Colon (tissue), 2 donors: Measurements from ENCODE around the gene AOAH.

ENCODE experiments used
- FAIRE-seq: peaks from 2 replicates; lab custom pipeline; 2012; peaks lifted over from hg19 to GRCh38; lab: Jason Lieb, UNC
- donor health status: control.
- donor health status: control.

AOAH gene

GRCh38 chr7:36690514-36691187 lies 33.6 kb downstream of the AOAH start:
- FAIRE-seq = no peak

DNA sequence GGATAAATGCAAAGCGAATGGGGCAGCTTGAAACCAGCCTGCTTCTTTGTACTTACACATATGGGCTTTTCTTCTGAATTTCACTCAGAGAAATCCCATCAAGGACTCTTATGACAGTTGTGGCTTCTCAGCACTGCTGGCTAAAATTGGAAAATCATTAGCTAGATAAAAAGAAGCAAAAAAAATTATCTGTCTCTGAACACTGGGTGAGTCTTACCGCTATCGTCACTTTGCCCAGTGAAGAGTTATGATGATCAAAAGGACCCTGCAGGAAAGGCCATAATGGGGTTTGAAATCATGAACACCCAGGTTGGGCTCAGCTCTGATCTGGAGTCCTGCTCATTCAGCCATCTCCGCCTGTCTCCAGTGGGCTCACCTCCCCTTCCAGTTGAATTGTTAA lies 34.3 kb downstream of the AOAH start:
- FAIRE-seq = no peak

GRCh38 chr7:36686499-36686898 lies 37.8 kb downstream of the AOAH start:
- no peak for FAIRE-seq

DNA sequence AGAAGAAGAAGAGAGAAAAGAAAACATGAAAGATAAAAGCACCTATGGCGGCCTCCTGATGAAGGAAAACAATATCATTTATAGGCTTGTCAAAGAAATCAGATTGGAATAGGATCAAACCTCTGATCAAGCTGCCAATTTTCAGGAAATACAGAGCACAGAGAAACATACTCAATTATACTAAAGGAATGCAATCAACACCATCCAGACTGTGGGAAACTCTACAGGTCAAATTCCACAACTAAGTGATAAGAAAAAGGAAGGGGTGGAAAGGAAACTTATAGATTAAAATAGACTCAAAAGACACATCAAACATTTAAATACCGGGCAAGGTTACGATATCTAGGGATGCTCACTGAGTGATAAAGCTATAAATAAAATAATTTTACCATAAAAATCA lies 39.3 kb downstream of the AOAH start:
- FAIRE-seq = no peak

DNA sequence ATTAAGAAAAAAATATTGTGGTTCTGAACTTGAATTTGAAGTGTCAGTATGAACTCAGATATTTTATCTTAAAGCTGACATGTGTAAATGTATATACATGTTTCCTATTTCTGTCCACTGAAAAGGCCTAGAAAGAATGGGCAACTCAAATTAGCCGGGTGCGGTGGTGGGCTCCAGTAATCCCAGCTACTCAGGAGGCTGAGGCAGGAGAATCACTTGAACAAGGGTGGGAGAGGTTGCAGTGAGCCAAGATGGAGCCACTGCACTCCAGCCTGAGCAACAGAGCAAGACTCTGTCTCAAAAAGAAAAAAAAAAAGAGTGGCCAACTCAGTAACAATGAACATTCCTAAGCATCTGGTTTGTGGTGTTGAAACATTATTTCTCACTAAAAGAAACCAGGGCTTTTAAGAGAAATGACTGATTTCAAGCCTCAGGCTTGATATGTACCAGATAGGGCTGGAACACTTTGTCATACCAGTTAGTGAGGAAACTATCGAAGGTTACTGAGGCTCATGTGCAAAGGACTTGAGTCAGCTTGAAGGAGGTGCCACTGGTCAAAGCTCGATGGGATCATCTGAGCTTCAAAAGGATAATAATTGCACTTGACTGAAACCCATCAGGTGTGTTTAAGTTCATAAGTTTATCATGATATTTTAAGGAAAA lies 40.5 kb downstream of the AOAH start:
- no peak for FAIRE-seq

GRCh38 chr7:36683111-36683510 lies 41.2 kb downstream of the AOAH start:
- no peak for FAIRE-seq

GRCh38 chr7:36682102-36682501 lies 42.2 kb downstream of the AOAH start:
- no peak for FAIRE-seq

- no peak for FAIRE-seq
These were observed 46.4 kb downstream of the AOAH start for GRCh38 chr7:36677769-36678437.

- no peak for FAIRE-seq
These were observed 50.6 kb downstream of the AOAH start for GRCh38 chr7:36673703-36674102.

DNA sequence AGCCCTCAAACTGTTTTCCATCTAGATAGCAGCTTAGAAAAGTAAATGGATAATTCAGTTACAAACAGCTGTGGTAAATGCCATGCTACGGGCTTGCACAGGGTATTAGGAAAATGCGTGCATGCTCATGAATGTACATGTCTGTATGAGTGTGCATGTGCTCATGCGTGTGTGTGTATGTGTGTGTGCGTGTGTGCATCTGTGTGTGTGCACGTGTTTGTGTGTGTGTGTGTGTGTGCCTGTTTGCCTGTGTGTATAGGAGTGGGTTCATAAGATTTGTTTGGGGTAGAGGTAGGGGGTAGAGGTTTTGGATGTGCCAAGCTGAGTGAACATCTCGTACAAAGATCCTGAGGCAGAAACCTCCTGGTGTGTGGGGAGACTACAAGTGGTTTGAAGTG lies 52.9 kb downstream of the AOAH start:
- FAIRE-seq = no peak

- no peak for FAIRE-seq
These were observed 53.5 kb downstream of the AOAH start for GRCh38 chr7:36670585-36671431.

- FAIRE-seq = no peak
These were observed 55.5 kb downstream of the AOAH start for GRCh38 chr7:36668750-36669149.

GRCh38 chr7:36668080-36668479 lies 56.2 kb downstream of the AOAH start:
- FAIRE-seq = no peak

DNA sequence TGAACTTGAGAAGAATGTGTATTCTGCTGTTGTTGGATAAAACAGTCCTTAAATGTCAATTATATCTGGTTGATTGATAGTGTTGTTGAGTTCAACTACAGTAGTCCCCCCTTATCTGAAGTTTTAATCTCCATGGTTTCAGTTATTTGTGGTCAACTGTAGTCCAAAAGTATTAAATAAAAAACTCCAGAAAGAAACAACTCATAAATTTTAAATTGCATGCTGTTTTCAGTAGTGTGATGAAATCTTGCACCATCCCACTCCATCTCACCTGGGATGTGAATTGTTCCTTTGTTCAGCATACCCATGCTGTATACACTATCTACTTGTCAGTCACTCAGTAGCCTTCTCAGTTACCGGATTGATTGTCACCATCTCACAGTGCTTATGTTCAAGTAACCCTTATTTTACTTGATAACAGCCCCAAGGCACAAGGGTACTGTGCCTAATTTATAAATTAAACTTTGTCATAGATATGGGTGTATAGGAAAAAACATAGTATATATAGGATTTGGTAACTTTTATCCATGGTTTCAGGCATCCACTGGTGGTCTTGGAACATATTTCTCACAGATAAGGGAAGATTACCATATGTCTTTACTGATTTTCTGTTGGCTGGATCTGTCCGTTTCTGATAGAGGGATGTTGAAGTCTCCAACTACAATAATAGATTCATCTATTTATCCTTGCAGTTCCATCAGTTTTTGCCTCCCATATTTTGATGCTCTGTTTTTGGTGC lies 57.1 kb downstream of the AOAH start:
- FAIRE-seq = no peak

DNA sequence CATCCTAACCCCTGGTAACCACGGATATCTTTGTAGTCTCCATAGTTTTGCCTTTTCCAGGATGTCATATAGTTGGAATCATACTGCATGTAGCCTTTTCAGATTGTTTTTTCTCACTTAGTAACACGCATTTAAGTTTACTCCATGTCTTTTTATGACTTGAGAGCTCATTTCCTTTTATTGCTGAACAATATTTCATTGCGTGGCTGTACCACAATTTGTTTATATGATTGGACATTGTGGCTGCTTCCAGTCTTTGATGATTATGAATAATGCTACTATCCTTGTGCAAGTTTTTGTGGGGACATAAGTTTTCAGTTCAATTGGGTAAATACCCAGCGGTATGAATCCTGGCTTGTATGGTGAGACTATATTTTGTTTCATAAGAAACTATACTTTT lies 60.8 kb downstream of the AOAH start:
- FAIRE-seq = peak; percentile 71

GRCh38 chr7:36661135-36661840 lies 63.0 kb downstream of the AOAH start:
- FAIRE-seq = no peak

DNA sequence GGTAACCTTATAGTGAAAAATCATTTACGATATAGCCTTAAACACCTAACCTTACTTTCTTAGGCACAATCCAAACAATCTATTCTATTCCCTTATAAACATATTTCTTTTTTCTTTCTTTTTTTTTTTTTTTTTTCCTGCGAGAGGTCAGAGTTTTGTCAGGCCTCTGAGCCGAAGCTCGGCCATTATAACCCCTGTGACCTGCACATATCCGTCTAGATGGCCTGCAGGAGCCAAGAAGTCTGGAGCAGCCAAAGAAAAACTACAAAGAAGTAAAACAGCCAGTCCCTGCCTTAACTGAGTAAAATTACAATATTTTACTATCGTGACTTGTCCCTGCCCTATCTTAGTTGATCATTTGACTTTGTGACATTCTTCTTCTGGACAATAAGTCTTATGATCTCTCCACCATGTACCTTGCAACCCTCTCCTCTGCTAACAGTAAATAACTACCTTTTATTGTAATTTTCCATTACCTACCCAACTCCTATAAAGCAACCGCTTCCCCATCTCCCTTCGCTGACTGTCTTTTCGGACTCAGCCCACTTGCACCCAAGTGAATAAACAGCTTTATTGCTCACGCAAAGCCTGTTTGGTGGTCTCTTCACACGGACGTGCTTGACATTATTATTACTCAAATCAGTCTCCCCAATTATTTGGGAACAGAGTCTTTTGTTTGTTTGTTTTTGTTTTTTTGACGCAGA lies 64.5 kb downstream of the AOAH start:
- FAIRE-seq = no peak

GRCh38 chr7:36659172-36659516 lies 65.2 kb downstream of the AOAH start:
- FAIRE-seq = no peak

DNA sequence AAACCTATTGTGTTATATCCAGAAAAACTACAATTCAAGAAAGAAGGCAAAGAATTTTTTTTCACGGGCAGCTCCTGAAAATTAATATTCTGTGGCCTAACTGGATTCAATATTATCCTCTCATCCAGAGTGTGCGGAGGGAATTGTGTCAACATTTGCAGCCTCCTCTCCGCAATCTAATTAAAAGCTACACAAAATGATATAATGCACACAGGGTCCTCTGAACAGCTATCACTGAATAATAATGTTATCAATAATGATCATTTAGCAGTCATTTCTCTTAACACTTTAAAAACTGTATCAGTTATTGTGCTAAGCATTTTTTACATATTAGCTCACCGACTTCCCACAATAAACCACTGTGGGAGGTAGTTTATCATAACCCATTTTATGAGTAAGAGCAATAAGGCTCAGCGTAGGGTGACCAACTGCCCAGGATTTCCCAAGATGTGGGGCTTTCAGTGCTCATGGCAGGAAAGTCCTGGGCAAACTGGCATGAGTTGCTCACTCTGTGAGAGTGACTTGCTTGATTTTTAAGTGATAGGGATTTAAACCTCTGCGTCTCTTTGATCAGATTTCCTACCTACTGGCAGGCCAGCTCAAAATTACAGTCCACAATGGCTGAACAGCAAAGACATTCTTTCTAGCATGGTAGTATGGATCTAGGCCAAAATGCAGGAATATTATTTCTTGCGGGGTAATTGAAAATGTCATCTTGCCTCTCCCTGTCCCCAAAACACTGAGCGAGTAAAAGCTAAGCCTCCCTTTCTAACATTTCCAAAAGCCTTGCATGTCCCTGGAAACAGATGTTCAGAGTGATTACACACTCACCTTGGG lies 65.7 kb downstream of the AOAH start:
- FAIRE-seq = no peak
